GM23248 (cell line): ENCODE results near the gene PLPP3. TPM values are rescaled to one million over a fixed set of nuclear protein-coding genes. Genes with fewer than 3 reads are reported as not detected.

Experiments used
- DNase-seq: peaks from one replicate; pipeline ENCODE4 v3.0.0-alpha.2; 2015
- H2AFZ ChIP-seq: fragments of 200-600 bp; sonication (generic); 2 replicates; pipeline ENCODE4 v1.6.1; 2016; ENCODE audit warnings: antibody characterized with exemption
- H3F3A ChIP-seq: fragments of 200-600 bp; sonication (generic); 2 replicates; pipeline ENCODE4 v1.6.1; 2016; ENCODE audit warnings: mild to moderate bottlenecking, antibody characterized with exemption, mixed run types; ENCODE audit not compliant: insufficient read depth
- H3K27ac ChIP-seq: fragments of 200-600 bp; sonication (generic); 2 replicates; pipeline ENCODE4 v1.5.1; 2016; ENCODE audit warnings: mild to moderate bottlenecking
- H3K27me3 ChIP-seq: fragments of 200-600 bp; sonication (generic); replicated peaks from 2 replicates; pipeline ENCODE4 v1.6.1; 2016; ENCODE audit warnings: mild to moderate bottlenecking; ENCODE audit not compliant: insufficient read depth
- H3K36me3 ChIP-seq: fragments of 200-600 bp; sonication (generic); 2 replicates; pipeline ENCODE4 v1.6.1; 2016; ENCODE audit warnings: low read depth, mild to moderate bottlenecking
- H3K4me1 ChIP-seq: fragments of 200-600 bp; sonication (generic); 2 replicates; pipeline ENCODE4 v1.6.1; 2016; ENCODE audit warnings: mild to moderate bottlenecking; ENCODE audit not compliant: insufficient read depth
- H3K4me2 ChIP-seq: fragments of 200-600 bp; sonication (generic); one replicate; pipeline ENCODE4 v1.6.1; 2016; ENCODE audit warnings: mild to moderate bottlenecking; ENCODE audit not compliant: unreplicated experiment
- H3K4me3 ChIP-seq: fragments of 200-600 bp; sonication (generic); 2 replicates; pipeline ENCODE4 v1.5.1; 2016; ENCODE audit warnings: mild to moderate bottlenecking
- H3K79me2 ChIP-seq: fragments of 200-600 bp; sonication (generic); 2 replicates; pipeline ENCODE4 v1.6.1; 2016; ENCODE audit warnings: mild to moderate bottlenecking; ENCODE audit not compliant: insufficient read depth
- H3K9ac ChIP-seq: fragments of 200-600 bp; sonication (generic); 2 replicates; pipeline ENCODE4 v1.6.1; 2016; ENCODE audit warnings: mild to moderate bottlenecking
- H3K9me2 ChIP-seq: fragments of 200-600 bp; sonication (generic); 2 replicates; pipeline ENCODE4 v1.6.1; 2016; ENCODE audit warnings: mixed run types, mild to moderate bottlenecking, moderate library complexity; ENCODE audit not compliant: insufficient read depth
- H3K9me3 ChIP-seq: fragments of 200-600 bp; sonication (generic); one replicate; pipeline ENCODE4 v1.6.1; 2017; ENCODE audit warnings: low read depth
- H4K20me1 ChIP-seq: fragments of 200-600 bp; sonication (generic); 2 replicates; pipeline ENCODE4 v1.6.0; 2016; ENCODE audit not compliant: insufficient read depth
- EZH2 ChIP-seq: fragments of 200-600 bp; sonication (generic); IDR thresholded peaks from 2 replicates; pipeline ENCODE4 v1.6.1; 2018; ENCODE audit warnings: antibody characterized with exemption, mild to moderate bottlenecking; ENCODE audit not compliant: insufficient read depth, poor library complexity, severe bottlenecking
- EZH2phosphoT487 ChIP-seq: fragments of 200-600 bp; sonication (generic); IDR thresholded peaks from 2 replicates; pipeline ENCODE4 v1.6.1; 2018; ENCODE audit warnings: antibody characterized with exemption, moderate library complexity, mild to moderate bottlenecking, low read depth; ENCODE audit not compliant: insufficient read depth
- WGBS, 2 experiments: methylation state at CpG; one replicate each; pipeline ENCODE4 v1.1.6; 2015 to 2017; ENCODE audit warnings: low lambda C conversion rate in 2 of 2, low coverage in 1 of 2; ENCODE audit errors: missing lambda C conversion rate in 2 of 2; 5-methylcytosine and 5-hydroxymethylcytosine counted together
- in situ Hi-C: fragments of 300-500 bp; cut with MboI; formaldehyde crosslinking; loops from 2 replicates; pipeline ENCODE4 v1.15.0; 2020
- polyA plus RNA-seq: library from polyadenylated mRNA; unstranded; fragments of >200 nt; fragmentation: Nextera tagmentation; extraction: Ambion mirVana; gene quantifications from 2 replicates; pipeline ENCODE4 v1.2.1, GENCODE V29; 2016
- total RNA-seq: library from RNA; depleted of rRNA; stranded (reverse); fragments of >200 nt; shearing (Covaris generic); gene quantifications from 2 replicates; pipeline ENCODE4 v1.2.3, GENCODE V29; 2014

PLPP3 gene
- total and polyA plus RNA-seq, 2 experiments from 2014 or later: 80.1 to 156 TPM

- no peak overlapping the region for H3K4me3 ChIP-seq
- no peaks in the 10 kb centered on the region for H3K9me2 ChIP-seq
- H3K4me2 ChIP-seq: no peak overlapping the region
- peak overlapping the region; percentile 61 for H3K27ac ChIP-seq
- in situ Hi-C loops: no loop called here
- peaks cover 15% of the 10 kb centered on the region; the same call in 1 of the 2 replicates for H3K4me1 ChIP-seq
- H3K79me2 ChIP-seq: no peaks in the 10 kb centered on the region; the same call in 1 of the 2 replicates
- WGBS, 2 experiments: 91 to 92% methylated on average over 4 of the region's 4 CpGs
- peaks cover 61% of the 10 kb centered on the region for H3K36me3 ChIP-seq
- H3K27me3 ChIP-seq: no peaks in the 10 kb centered on the region
- no peaks in the 10 kb centered on the region for H4K20me1 ChIP-seq
- H2AFZ ChIP-seq: no peak overlapping the region
- H3K9me3 ChIP-seq: no peaks in the 10 kb centered on the region
- no peak overlapping the region for H3K9ac ChIP-seq
- DNase-seq: no peak
- TF ChIP-seq EZH2 (no peak), EZH2phosphoT487 (no peak)
- H3F3A ChIP-seq: peaks cover 16% of the 10 kb centered on the region
Measured at GRCh38 chr1:56515898-56516538, 63.3 kb downstream of the PLPP3 start.

- Histone ChIP-seq H3K9me3 (no peaks in the 10 kb centered on the region), H3K9me2 (no peaks in the 10 kb centered on the region), H3K4me1 (peaks cover 15% of the 10 kb centered on the region; the same call in 1 of the 2 replicates), H3K4me2 (no peak overlapping the region), H4K20me1 (no peaks in the 10 kb centered on the region), H3K9ac (no peak overlapping the region), H3K27ac (no peak overlapping the region), H3F3A (peaks cover 16% of the 10 kb centered on the region), H3K27me3 (no peaks in the 10 kb centered on the region), H3K79me2 (no peaks in the 10 kb centered on the region; the same call in 1 of the 2 replicates), H3K4me3 (no peak overlapping the region), H2AFZ (no peak overlapping the region), H3K36me3 (peaks cover 65% of the 10 kb centered on the region)
- no peak for DNase-seq
- WGBS, 2 experiments: 77 to 78% methylated on average over 8 of the region's 8 CpGs
- TF ChIP-seq EZH2 (no peak), EZH2phosphoT487 (no peak)
- in situ Hi-C loops: no loop called here
Measured at GRCh38 chr1:56512724-56513494, 66.5 kb downstream of the PLPP3 start.

GRCh38 chr1:56511766-56512165, 67.6 kb downstream of the PLPP3 start:
- no peak overlapping the region for H3K4me2 ChIP-seq
- H3K4me1 ChIP-seq: peaks cover 3% of the 10 kb centered on the region; the same call in 1 of the 2 replicates
- H3K9me3 ChIP-seq: no peaks in the 10 kb centered on the region
- no peak for DNase-seq
- H3K9ac ChIP-seq: no peak overlapping the region
- no peak for TF ChIP-seq EZH2
- H3F3A ChIP-seq: peaks cover 6% of the 10 kb centered on the region; the same call in 1 of the 2 replicates
- in situ Hi-C loops: no loop called here
- no peaks in the 10 kb centered on the region; the same call in 1 of the 2 replicates for H3K79me2 ChIP-seq
- 86 to 89% methylated on average over 8 of the region's 8 CpGs for WGBS, 2 experiments
- no peaks in the 10 kb centered on the region for H4K20me1 ChIP-seq
- H3K9me2 ChIP-seq: no peaks in the 10 kb centered on the region
- H3K36me3 ChIP-seq: peaks cover 66% of the 10 kb centered on the region
- H3K27me3 ChIP-seq: no peaks in the 10 kb centered on the region
- H3K4me3 ChIP-seq: no peak overlapping the region
- no peak overlapping the region for H3K27ac ChIP-seq
- no peak overlapping the region for H2AFZ ChIP-seq

GRCh38 chr1:56511364-56511763, 68.0 kb downstream of the PLPP3 start:
- Histone ChIP-seq H2AFZ (no peak overlapping the region), H3K27me3 (no peaks in the 10 kb centered on the region), H3K9me3 (no peaks in the 10 kb centered on the region), H3F3A (0 out of 2 replicates have a peak, but pooled peaks cover 1% of the 10 kb centered on the region), H3K4me2 (no peak overlapping the region), H3K9ac (no peak overlapping the region), H3K4me3 (no peak overlapping the region), H3K27ac (no peak overlapping the region), H3K9me2 (no peaks in the 10 kb centered on the region), H3K4me1 (no peaks in the 10 kb centered on the region), H3K36me3 (peaks cover 66% of the 10 kb centered on the region), H4K20me1 (no peaks in the 10 kb centered on the region), H3K79me2 (no peaks in the 10 kb centered on the region; the same call in 1 of the 2 replicates)
- in situ Hi-C loops: no loop called here
- 84 to 93% methylated on average over 6 of the region's 6 CpGs for WGBS, 2 experiments
- TF ChIP-seq EZH2 (no peak), EZH2phosphoT487 (no peak)
- DNase-seq: no peak
